Subcutaneous adipose tissue (tissue), 4 donors: Measurements from ENCODE around the gene EIF2B5. TPM values are rescaled to one million over a fixed set of nuclear protein-coding genes. Genes with fewer than 3 reads are reported as not detected.

ENCODE experiments used
- CTCF ChIP-seq: fragments of 450-650 bp; IDR thresholded peaks from one replicate; pipeline ENCODE4 v1.5.1; 2016; ENCODE audit warnings: low read depth, mild to moderate bottlenecking, control low read depth, antibody characterized with exemption, moderate library complexity
- total RNA-seq, 4 donors: library from RNA; depleted of rRNA; stranded (reverse); fragments of >200 nt; gene quantifications; one replicate each; pipeline ENCODE4 v1.1.0, GENCODE V29; 2016

Gene EIF2B5
- total RNA-seq, 4 donors from 2014 or later = 29.8 to 31.9 (median 31.2) TPM

GRCh38 chr3:184110316-184110725, 24.8 kb upstream of the EIF2B5 start:
- no peak for TF ChIP-seq CTCF

- TF ChIP-seq CTCF = no peak
Observed at GRCh38 chr3:184116017-184116416, 19.1 kb upstream of the EIF2B5 start.

GRCh38 chr3:184117636-184118035, 17.5 kb upstream of the EIF2B5 start:
- TF ChIP-seq CTCF = no peak

- no peak for TF ChIP-seq CTCF
Observed at GRCh38 chr3:184126006-184126405, 9.2 kb upstream of the EIF2B5 start.

GRCh38 chr3:184129012-184129411, 6.1 kb upstream of the EIF2B5 start:
- TF ChIP-seq CTCF = no peak

GRCh38 chr3:184132945-184133344, 2.2 kb upstream of the EIF2B5 start:
- no peak for TF ChIP-seq CTCF

GRCh38 chr3:184133840-184134745, 1.1 kb upstream of the EIF2B5 start:
- no peak for TF ChIP-seq CTCF
